Central memory CD8-positive, alpha-beta T cell (primary cell): Measurements from ENCODE around the gene SMARCA2.
A peak's percentile ranks its signal among the peaks of the same experiment; 100 is the strongest.

Experiments
- ATAC-seq: fragments of 150-1000 bp; cut with Tn5 transposase; replicated peaks from 2 replicates; pipeline ENCODE4 v1.10.0; 2022; ENCODE audit warnings: mild to moderate bottlenecking, moderate FRiP score, moderate number of reproducible peaks; ENCODE audit not compliant: poor library complexity, severe bottlenecking; ENCODE audit errors: extremely low read depth
- DNase-seq, 2 donors: peaks; one replicate each; pipeline ENCODE4 v3.0.0; 2021; ENCODE audit warnings: low spot score in 2 of 2
- H3K27ac Mint-ChIP-seq: one replicate; pipeline ENCODE4 v1.8.0; 2022; ENCODE audit warnings: low read depth, mild to moderate bottlenecking, moderate library complexity, mixed read lengths
- H3K27me3 Mint-ChIP-seq: one replicate; pipeline ENCODE4 v1.8.0; 2022; ENCODE audit warnings: mixed read lengths
- H3K36me3 Mint-ChIP-seq: one replicate; pipeline ENCODE4 v1.8.0; 2022; ENCODE audit warnings: mild to moderate bottlenecking, moderate library complexity, mixed read lengths; ENCODE audit not compliant: insufficient read depth
- H3K4me1 Mint-ChIP-seq: one replicate; pipeline ENCODE4 v1.8.0; 2022; ENCODE audit warnings: mixed read lengths
- H3K4me3 Mint-ChIP-seq: one replicate; pipeline ENCODE4 v1.8.0; 2022; ENCODE audit warnings: mild to moderate bottlenecking, moderate library complexity, mixed read lengths
- H3K9me3 Mint-ChIP-seq: one replicate; pipeline ENCODE4 v1.8.0; 2022; ENCODE audit warnings: mixed read lengths

The SMARCA2 gene

GRCh38 chr9:2055203-2055658, 40.1 kb downstream of the SMARCA2 start:
- peak overlapping the region; percentile 92 for H3K27ac Mint-ChIP-seq
- H3K4me3 Mint-ChIP-seq, result peak overlapping the region; percentile 13
- no peaks in the 10 kb centered on the region for H3K9me3 Mint-ChIP-seq
- no peak for DNase-seq
- no peaks in the 10 kb centered on the region for H3K27me3 Mint-ChIP-seq
- ATAC-seq, result no peak
- peaks cover 35% of the 10 kb centered on the region for H3K36me3 Mint-ChIP-seq
- peaks cover 52% of the 10 kb centered on the region for H3K4me1 Mint-ChIP-seq

GRCh38 chr9:2059274-2059929, 44.3 kb downstream of the SMARCA2 start:
- no peak overlapping the region for H3K27ac Mint-ChIP-seq
- ATAC-seq, result no peak
- H3K27me3 Mint-ChIP-seq, result no peaks in the 10 kb centered on the region

DNA sequence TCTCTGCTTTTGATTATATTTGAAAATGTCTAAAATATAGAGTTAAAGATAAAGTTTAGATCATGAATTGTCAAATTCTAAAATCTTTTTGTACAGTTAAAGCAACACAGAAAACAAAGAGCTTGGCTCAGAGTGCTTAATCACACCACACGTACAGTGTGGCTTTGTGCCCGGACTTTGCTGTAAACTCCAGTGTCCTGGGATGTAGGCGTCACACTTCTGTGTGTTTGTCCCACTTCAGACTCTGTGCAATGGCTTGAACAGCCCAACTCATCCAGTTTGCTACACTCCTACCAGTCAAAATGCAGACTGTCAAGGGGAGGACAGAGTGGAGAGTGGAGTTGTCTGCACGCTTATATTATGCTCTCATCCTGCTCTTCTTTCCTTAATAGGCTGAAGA, 45.3 kb downstream of the SMARCA2 start:
- Mint-ChIP-seq H3K36me3 (peaks cover 46% of the 10 kb centered on the region), H3K4me1 (peaks cover 15% of the 10 kb centered on the region), H3K9me3 (no peaks in the 10 kb centered on the region), H3K4me3 (no peak overlapping the region), H3K27me3 (no peaks in the 10 kb centered on the region), H3K27ac (peak overlapping the region; percentile 70)
- ATAC-seq, result no peak
- DNase-seq, result no peak

More at GRCh38 chr9:2059274-2059929, 44.3 kb downstream of the SMARCA2 start:
- peaks cover 21% of the 10 kb centered on the region for H3K4me1 Mint-ChIP-seq
- no peaks in the 10 kb centered on the region for H3K9me3 Mint-ChIP-seq
- H3K36me3 Mint-ChIP-seq, result peaks cover 44% of the 10 kb centered on the region
- H3K4me3 Mint-ChIP-seq, result no peak overlapping the region
- no peak for DNase-seq

DNA sequence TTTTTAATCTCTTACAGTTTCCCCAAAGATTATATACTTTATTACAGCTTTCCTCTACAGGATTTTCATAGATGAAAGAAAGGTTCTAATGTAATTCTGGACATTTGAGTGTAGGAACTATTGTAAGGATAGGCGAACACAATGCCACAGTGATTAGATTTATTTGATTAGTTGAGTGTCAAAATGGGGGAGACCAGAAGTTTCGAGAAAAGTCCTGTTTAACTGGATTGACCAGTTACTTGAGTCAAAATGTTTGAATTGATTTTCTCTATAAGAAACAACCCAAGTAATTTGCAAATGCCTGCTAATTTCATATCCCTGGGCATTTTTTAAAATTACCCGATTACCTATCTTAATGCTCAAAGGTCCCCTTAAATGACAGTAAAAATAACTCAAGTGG, 50.6 kb downstream of the SMARCA2 start:
- Mint-ChIP-seq H3K27me3 (no peaks in the 10 kb centered on the region), H3K27ac (no peak overlapping the region), H3K9me3 (no peaks in the 10 kb centered on the region), H3K36me3 (peaks cover 43% of the 10 kb centered on the region), H3K4me3 (no peak overlapping the region), H3K4me1 (peaks cover 8% of the 10 kb centered on the region)
- ATAC-seq (no peak), DNase-seq (no peak)

DNA sequence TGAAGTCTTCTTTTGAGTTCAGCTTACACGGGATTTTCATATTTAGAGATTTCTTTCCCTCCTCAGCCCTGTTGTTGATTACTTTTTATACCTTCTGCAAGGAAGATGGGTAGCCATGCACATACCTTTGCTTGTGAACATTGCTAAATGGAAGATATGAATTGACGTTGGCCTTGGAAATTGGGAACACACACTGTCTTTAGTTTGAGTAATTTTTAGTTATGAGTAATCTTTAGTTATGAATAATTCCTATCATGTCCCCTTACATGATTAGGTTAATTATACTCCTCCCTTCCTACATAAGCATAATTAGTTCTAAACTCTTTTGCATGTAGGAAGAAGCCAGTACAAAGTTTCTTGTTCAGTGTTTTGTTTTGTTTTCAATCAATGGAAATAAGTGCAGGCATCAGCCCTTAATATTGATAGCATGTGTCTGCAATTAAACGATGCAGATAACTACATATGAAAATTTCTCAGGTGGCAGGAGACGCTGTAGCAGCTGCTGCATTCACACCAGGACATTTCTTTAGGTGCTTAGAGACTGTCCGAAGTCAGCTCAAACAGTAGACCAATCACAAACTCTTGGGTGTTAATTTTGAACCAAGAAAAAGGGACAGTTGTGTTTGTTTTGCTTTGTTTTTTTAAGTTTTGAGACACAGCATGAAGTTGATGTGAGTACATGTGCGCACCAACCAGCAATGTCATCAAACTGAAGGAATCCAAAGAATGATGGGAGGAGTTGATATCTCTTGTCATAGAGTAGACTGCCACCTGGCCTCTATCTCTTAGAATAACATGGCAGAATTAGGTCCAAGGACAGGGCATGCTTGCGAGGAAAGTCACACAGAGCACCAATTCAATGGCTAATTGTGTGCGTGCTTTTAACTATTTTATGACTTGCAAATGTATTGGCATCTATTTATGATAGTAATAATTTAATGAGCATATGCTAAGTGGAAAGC, 51.4 kb downstream of the SMARCA2 start:
- H3K9me3 Mint-ChIP-seq, result no peaks in the 10 kb centered on the region
- H3K27me3 Mint-ChIP-seq, result no peaks in the 10 kb centered on the region
- no peak overlapping the region for H3K27ac Mint-ChIP-seq
- peaks cover 40% of the 10 kb centered on the region for H3K36me3 Mint-ChIP-seq
- H3K4me1 Mint-ChIP-seq, result peaks cover 9% of the 10 kb centered on the region
- no peak overlapping the region for H3K4me3 Mint-ChIP-seq
- no peak for DNase-seq
- no peak for ATAC-seq

GRCh38 chr9:2072752-2073405, 57.7 kb downstream of the SMARCA2 start:
- Mint-ChIP-seq H3K27me3 (no peaks in the 10 kb centered on the region), H3K9me3 (no peaks in the 10 kb centered on the region), H3K4me1 (peaks cover 22% of the 10 kb centered on the region), H3K4me3 (peak overlapping the region; percentile 25), H3K27ac (peak overlapping the region; percentile 86), H3K36me3 (peaks cover 67% of the 10 kb centered on the region)
- no peak for DNase-seq
- peak; percentile 60 for ATAC-seq

GRCh38 chr9:2082772-2083171, 67.6 kb downstream of the SMARCA2 start:
- DNase-seq, result no peak
- H3K9me3 Mint-ChIP-seq, result no peaks in the 10 kb centered on the region
- no peaks in the 10 kb centered on the region for H3K27me3 Mint-ChIP-seq
- ATAC-seq, result no peak
- H3K36me3 Mint-ChIP-seq, result peaks cover 74% of the 10 kb centered on the region
- no peak overlapping the region for H3K4me3 Mint-ChIP-seq
- peak overlapping the region; percentile 82 for H3K27ac Mint-ChIP-seq
- peaks cover 29% of the 10 kb centered on the region for H3K4me1 Mint-ChIP-seq

- Mint-ChIP-seq H3K27me3 (no peaks in the 10 kb centered on the region), H3K27ac (peak overlapping the region; percentile 82), H3K36me3 (peaks cover 71% of the 10 kb centered on the region), H3K4me1 (peaks cover 32% of the 10 kb centered on the region), H3K4me3 (no peak overlapping the region), H3K9me3 (no peaks in the 10 kb centered on the region)
- no peak for ATAC-seq
- no peak for DNase-seq
These were observed 68.3 kb downstream of the SMARCA2 start for GRCh38 chr9:2083479-2083878.

GRCh38 chr9:2085716-2086115, 70.6 kb downstream of the SMARCA2 start:
- Mint-ChIP-seq H3K9me3 (no peaks in the 10 kb centered on the region), H3K4me3 (no peak overlapping the region), H3K27me3 (no peaks in the 10 kb centered on the region), H3K4me1 (peaks cover 22% of the 10 kb centered on the region), H3K36me3 (peaks cover 72% of the 10 kb centered on the region), H3K27ac (peak overlapping the region; percentile 30)
- DNase-seq (no peak), ATAC-seq (no peak)

GRCh38 chr9:2086116-2086515, 71.0 kb downstream of the SMARCA2 start:
- no peaks in the 10 kb centered on the region for H3K27me3 Mint-ChIP-seq
- DNase-seq, result no peak
- no peak for ATAC-seq
- no peak overlapping the region for H3K4me3 Mint-ChIP-seq
- H3K4me1 Mint-ChIP-seq, result peaks cover 21% of the 10 kb centered on the region
- no peaks in the 10 kb centered on the region for H3K9me3 Mint-ChIP-seq
- H3K27ac Mint-ChIP-seq, result no peak overlapping the region
- H3K36me3 Mint-ChIP-seq, result peaks cover 74% of the 10 kb centered on the region

DNA sequence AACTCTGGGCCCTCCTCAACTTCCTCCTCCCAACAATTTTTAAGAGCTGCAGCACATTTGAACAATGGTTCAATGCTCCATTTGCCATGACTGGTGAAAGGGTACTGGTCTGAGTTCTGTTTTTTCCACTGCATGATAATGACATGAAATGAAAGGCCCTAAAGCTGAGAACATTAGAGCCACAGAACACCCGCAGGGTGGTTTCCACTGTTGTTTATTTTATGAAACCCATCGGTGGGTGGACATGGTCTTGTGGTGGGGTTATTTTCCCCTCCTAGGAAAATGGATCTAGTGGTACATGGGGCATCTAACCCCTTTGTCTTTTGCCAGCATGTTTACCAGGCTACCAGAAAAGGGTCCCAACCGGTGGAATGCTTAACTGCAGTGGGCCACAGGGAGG, 71.8 kb downstream of the SMARCA2 start:
- peaks cover 72% of the 10 kb centered on the region for H3K36me3 Mint-ChIP-seq
- no peak for ATAC-seq

DNA sequence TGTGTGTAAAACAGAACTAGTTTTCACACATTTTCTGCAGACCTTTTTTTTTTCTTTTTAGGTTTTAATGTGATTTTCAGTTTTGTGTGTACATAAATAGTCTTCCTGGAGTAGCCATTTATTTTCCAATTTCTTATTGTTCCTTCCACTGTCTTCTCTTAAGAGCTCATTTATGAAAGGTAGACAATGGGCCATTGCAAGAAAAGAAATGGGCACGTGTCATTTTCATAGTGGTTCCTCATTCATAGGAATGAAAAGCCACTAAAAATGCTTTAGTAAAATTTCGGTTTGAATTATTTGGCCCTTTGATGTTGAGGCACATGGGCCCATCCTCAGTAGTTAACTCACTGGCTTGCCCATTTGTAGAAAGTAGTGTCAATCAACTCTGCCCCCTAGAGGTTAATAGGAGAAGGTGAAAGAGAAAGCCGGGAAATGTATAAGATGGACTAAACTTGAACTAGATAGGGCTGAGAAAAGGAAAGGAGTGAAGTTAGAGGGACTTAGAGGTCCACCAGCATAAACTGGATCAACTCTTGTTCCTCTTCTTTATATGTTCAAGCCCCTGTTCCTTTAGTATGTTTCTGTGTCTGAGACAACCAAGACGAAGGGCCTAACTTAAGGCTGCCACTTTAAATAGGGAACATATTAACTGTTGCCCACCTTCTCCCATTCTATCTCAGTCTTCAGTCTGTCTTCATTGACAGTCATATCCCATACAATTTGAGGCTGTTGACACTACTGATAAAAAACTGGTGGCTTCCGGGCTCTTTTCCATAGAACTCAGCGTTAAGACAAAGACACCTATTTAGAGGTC, 72.6 kb downstream of the SMARCA2 start:
- Mint-ChIP-seq H3K27ac (no peak overlapping the region), H3K4me3 (no peak overlapping the region), H3K9me3 (no peaks in the 10 kb centered on the region), H3K27me3 (no peaks in the 10 kb centered on the region), H3K4me1 (peaks cover 20% of the 10 kb centered on the region), H3K36me3 (peaks cover 72% of the 10 kb centered on the region)
- peak; percentile 86 for ATAC-seq
- no peak for DNase-seq

More for the DNA sequence above, 71.8 kb downstream of the SMARCA2 start:
- Mint-ChIP-seq H3K9me3 (no peaks in the 10 kb centered on the region), H3K27ac (no peak overlapping the region), H3K27me3 (no peaks in the 10 kb centered on the region), H3K4me1 (peaks cover 21% of the 10 kb centered on the region), H3K4me3 (no peak overlapping the region)
- no peak for DNase-seq
